NCI-H748 (cell line): Measurements from ENCODE around the gene CPO.

Experiments used
- DNase-seq: peaks from one replicate; lab custom pipeline; 2025; ENCODE audit not compliant: unreplicated experiment; lab: John Stamatoyannopoulos, UW

Gene CPO

DNA sequence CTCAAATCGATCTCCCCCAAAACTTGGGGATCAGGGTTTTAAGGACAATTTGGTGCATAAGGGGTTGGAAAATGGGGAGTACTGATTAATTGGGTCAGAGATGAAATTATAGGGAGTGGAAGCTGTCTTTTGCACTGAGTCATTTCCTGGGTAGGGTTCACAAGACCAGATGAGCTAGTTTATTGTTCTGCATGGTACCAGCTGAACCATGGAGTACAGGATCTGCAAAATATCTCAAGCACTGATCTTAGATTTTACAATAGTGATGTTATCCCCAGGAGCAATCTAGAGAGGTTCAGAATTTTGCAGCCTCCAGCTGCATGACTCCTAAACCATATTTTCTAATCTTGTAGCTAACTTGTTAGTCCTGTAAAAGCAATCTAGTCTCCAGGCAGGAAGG, 73.1 kb downstream of the CPO start:
- no peak for DNase-seq

- DNase-seq = no peak
Observed at GRCh38 chr2:207014424-207014823, 75.1 kb downstream of the CPO start.

- DNase-seq = no peak
Observed at GRCh38 chr2:207015901-207016300, 76.6 kb downstream of the CPO start.
